Gastrocnemius medialis (tissue), 4 donors: ENCODE data around the gene TXNDC5.

Experiments
- CTCF ChIP-seq, 5 experiments: fragments of 450-650 bp in 3 of 5; fragments of 200-600 bp in 2 of 5; sonication (generic) in 2 of 5; IDR thresholded peaks in 4 of 5; conservative IDR thresholded peaks in 1 of 5; 1 replicate in 4 of 5; 2 replicates in 1 of 5; pipeline ENCODE4 v1.5.1; 2016 to 2019; ENCODE audit warnings: antibody characterized with exemption in 5 of 5, mild to moderate bottlenecking in 3 of 5, moderate library complexity in 3 of 5
- POLR2A ChIP-seq, 2 donors: fragments of 450-650 bp; IDR thresholded peaks; one replicate each; pipeline ENCODE4 v1.6.1; 2017; ENCODE audit warnings: antibody characterized with exemption in 2 of 2, mild to moderate bottlenecking in 2 of 2, moderate library complexity in 2 of 2

GRCh38 chr6:7865781-7866180 lies 44.8 kb downstream of the TXNDC5 start:
- TF ChIP-seq CTCF (IDR thresholded peaks at IDR 0.05 in 4 of 5, conservative IDR thresholded peaks at IDR 0.05 in 1 of 5) (no peak), POLR2A (IDR thresholded peaks at IDR 0.05) (no peak)
